ENCODE measurements around the gene ACSM2A. TPM values are rescaled to one million over a fixed set of nuclear protein-coding genes. Genes with fewer than 3 reads are reported as not detected.
"Not testable (repeated sequence)": the region's sequence is repeated elsewhere in the genome, so short reads cannot be mapped to it uniquely, and the experiment has no call there.

The ACSM2A gene
- total RNA-seq, 1 donor from 2014 or later, result not detected

GRCh38 chr16:20411055-20411454 is 40.3 kb upstream of the ACSM2A start:
- H3K27ac ChIP-seq, result no peak overlapping the region
- TF ChIP-seq, protein P1, sequence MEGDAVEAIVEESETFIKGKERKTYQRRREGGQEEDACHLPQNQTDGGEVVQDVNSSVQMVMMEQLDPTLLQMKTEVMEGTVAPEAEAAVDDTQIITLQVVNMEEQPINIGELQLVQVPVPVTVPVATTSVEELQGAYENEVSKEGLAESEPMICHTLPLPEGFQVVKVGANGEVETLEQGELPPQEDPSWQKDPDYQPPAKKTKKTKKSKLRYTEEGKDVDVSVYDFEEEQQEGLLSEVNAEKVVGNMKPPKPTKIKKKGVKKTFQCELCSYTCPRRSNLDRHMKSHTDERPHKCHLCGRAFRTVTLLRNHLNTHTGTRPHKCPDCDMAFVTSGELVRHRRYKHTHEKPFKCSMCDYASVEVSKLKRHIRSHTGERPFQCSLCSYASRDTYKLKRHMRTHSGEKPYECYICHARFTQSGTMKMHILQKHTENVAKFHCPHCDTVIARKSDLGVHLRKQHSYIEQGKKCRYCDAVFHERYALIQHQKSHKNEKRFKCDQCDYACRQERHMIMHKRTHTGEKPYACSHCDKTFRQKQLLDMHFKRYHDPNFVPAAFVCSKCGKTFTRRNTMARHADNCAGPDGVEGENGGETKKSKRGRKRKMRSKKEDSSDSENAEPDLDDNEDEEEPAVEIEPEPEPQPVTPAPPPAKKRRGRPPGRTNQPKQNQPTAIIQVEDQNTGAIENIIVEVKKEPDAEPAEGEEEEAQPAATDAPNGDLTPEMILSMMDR (IDR thresholded peaks at IDR 0.05), result no peak
- intact Hi-C loops (cut with DNase I), result no loop called here
- no peak overlapping the region for H3K4me3 ChIP-seq
- H3K36me3 ChIP-seq, result no peaks in the 10 kb centered on the region
- H3K9me3 ChIP-seq, result peaks cover 1% of the 10 kb centered on the region
- DNase-seq (no peak), ATAC-seq (no peak)
- H3K27me3 ChIP-seq, result no peaks in the 10 kb centered on the region
- H3K4me1 ChIP-seq, result no peaks in the 10 kb centered on the region

DNA sequence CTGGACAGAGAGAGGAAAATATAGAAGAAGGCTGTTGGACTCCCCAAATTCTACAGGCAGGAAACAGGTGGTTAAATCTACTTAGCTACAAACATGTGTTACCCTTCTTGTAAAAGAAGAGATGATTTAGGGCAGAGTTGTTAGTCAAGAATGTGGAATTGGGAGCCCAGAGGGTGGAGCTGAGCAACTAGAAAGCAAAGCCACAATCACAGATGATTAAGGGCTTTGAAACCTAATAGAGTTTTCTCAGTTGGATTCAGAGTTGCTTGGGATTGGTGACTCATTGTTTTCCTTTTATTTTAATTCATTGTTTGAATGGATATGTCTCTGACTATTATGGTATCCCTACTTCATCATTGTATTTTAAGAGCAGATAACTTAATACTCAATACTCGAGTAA is 35.8 kb upstream of the ACSM2A start:
- Histone ChIP-seq H3K27ac (no peak overlapping the region), H3K36me3 (no peaks in the 10 kb centered on the region), H3K9me3 (peaks cover 4% of the 10 kb centered on the region), H3K27me3 (no peaks in the 10 kb centered on the region), H3K4me3 (no peak overlapping the region), H3K4me1 (no peaks in the 10 kb centered on the region)
- DNase-seq (no peak), ATAC-seq (no peak)
- TF ChIP-seq, protein P1 (IDR thresholded peaks at IDR 0.05), result no peak
- intact Hi-C loops (cut with DNase I), result no loop called here

- DNase-seq; H3K27ac ChIP-seq; H3K36me3 ChIP-seq; intact Hi-C loops (cut with DNase I); H3K4me1 ChIP-seq; H3K9me3 ChIP-seq; ATAC-seq; H3K27me3 ChIP-seq; H3K4me3 ChIP-seq: not testable (repeated sequence)
Observed at GRCh38 chr16:20419093-20419492, 32.2 kb upstream of the ACSM2A start.

DNA sequence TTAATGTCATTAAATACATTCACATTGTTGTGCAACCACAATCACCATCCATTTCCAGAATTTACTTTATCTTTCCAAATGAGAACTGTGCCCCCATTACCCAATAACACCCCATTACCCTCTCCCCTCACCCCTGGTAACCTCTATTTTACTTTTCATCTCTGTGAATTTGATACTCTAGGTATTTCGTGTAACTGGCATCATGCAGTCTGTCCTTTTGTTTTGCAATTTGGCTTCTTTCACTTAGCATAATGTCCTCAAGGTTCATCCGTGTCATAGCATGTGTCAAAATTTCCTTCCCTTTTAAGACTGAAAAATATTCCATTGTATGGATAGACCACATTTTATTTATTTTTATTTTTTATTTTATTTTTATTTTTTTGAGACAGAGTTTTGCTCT is 29.6 kb upstream of the ACSM2A start:
- H3K27me3 ChIP-seq; H3K4me3 ChIP-seq; ATAC-seq; H3K36me3 ChIP-seq; intact Hi-C loops (cut with DNase I); H3K27ac ChIP-seq; DNase-seq; H3K4me1 ChIP-seq; H3K9me3 ChIP-seq: not testable (repeated sequence)

- H3K36me3 ChIP-seq; DNase-seq; H3K9me3 ChIP-seq; H3K27ac ChIP-seq; intact Hi-C loops (cut with DNase I); H3K27me3 ChIP-seq; H3K4me3 ChIP-seq; H3K4me1 ChIP-seq; ATAC-seq: not testable (repeated sequence)
Observed at GRCh38 chr16:20423772-20424128, 27.6 kb upstream of the ACSM2A start.

DNA sequence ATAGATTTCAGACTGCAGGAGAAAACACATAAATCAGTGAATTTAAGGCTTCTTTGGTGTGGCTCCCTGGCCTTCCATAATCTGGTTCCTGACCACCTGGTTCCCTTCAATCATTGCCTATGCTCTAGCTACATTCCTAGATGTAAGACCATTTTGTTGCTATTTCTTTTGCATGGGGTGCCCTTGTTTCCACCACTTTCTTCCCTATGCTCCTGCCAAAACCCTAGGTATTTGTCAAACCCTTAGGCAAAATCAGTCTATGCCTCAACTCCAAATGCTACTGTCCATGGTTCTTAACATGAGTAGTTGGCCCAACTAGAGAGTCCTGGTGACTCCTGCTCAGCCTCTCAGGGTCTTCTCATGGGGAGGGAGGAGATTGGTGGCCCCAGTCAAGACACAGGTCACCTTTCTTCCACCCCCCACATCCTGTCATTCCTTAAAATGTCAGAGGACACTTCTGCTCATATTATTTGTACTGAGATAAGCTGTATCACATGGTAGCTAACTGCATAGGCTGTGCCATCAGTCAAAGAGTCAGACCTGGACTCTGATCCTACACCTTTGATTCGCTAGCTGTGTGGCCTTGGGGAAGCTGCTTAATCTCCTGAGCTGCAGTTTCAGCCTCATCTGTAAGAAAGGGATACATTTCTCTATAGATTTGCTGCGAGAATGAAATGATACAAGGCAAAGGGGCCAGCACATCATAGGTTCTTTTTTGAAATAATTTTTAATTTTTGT is 27.0 kb upstream of the ACSM2A start:
- no peaks in the 10 kb centered on the region for H3K4me1 ChIP-seq
- no peaks in the 10 kb centered on the region for H3K36me3 ChIP-seq
- intact Hi-C loops (cut with DNase I), result no loop called here
- H3K27me3 ChIP-seq, result no peaks in the 10 kb centered on the region
- TF ChIP-seq, protein P1 (IDR thresholded peaks at IDR 0.05), result no peak
- ATAC-seq (no peak), DNase-seq (no peak)
- H3K27ac ChIP-seq, result no peak overlapping the region
- no peaks in the 10 kb centered on the region for H3K9me3 ChIP-seq
- H3K4me3 ChIP-seq, result no peak overlapping the region

- DNase-seq; H3K4me3 ChIP-seq; H3K27me3 ChIP-seq; ATAC-seq; H3K4me1 ChIP-seq; H3K9me3 ChIP-seq; intact Hi-C loops (cut with DNase I); H3K27ac ChIP-seq; H3K36me3 ChIP-seq: not testable (repeated sequence)
Observed at GRCh38 chr16:20427401-20427797, 23.9 kb upstream of the ACSM2A start.

DNA sequence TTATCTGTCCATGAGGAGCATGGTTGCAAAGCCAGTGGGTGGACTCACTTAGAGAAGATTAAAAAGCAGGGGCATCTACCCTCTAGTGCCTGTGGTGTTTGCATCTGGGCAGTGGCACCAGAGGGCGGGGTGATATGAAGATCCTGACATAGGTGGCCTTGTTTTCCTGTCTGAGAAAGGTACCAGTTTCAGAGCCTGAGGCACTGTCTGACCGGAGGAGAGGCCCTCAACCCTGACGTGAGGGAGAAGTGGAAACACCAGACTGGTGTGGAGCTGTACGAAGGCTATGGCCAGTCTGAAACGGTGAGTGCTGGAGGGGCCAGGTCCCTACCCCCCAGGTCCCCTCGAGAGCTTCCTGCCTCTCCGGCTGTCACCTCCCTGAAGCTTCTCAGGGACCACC is 21.8 kb upstream of the ACSM2A start:
- H3K9me3 ChIP-seq; H3K27me3 ChIP-seq; DNase-seq; H3K4me3 ChIP-seq; intact Hi-C loops (cut with DNase I); H3K4me1 ChIP-seq; H3K36me3 ChIP-seq; H3K27ac ChIP-seq; ATAC-seq: not testable (repeated sequence)

- DNase-seq; H3K36me3 ChIP-seq; intact Hi-C loops (cut with DNase I); H3K27ac ChIP-seq; ATAC-seq; H3K9me3 ChIP-seq; H3K27me3 ChIP-seq; H3K4me1 ChIP-seq; H3K4me3 ChIP-seq: not testable (repeated sequence)
Observed at GRCh38 chr16:20430480-20430879, 20.8 kb upstream of the ACSM2A start.

Measured in upper lobe of right lung (tissue), 1 donor.